ENCODE measurements around the gene HIPK2. TPM values are rescaled to one million over a fixed set of nuclear protein-coding genes. Genes with fewer than 3 reads are reported as not detected.

Gene HIPK2
- polyA plus RNA-seq, 3 donors: 1.6 to 12.1 (median 3.0) TPM

DNA sequence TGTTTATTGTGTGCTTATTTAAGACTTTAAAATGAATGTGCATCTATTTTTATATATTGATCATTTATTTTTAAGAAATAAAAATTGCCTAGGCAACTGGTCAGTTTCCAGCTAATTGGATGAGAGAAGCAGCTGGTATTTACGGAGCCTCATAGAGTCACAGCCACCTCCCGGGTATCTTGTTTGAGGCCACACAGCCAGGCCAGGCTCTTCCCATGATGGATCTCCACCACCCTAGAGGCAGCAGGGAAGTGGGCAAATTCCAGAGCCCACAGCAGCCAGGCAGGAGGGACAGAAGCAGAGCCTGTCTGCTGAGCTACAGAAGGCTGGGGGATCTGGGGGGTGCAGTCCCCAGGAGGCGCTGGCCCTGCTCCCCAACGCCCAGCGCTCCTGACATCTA lies 192.8 kb downstream of the HIPK2 start:
- H3K4me1 ChIP-seq (ENCODE audit: control insufficient read depth in 1 of 2, insufficient read depth in 2 of 2, low read length in 2 of 2): peaks cover 8% of the 10 kb centered on the region in 2 donors
- TF ChIP-seq, protein P1, sequence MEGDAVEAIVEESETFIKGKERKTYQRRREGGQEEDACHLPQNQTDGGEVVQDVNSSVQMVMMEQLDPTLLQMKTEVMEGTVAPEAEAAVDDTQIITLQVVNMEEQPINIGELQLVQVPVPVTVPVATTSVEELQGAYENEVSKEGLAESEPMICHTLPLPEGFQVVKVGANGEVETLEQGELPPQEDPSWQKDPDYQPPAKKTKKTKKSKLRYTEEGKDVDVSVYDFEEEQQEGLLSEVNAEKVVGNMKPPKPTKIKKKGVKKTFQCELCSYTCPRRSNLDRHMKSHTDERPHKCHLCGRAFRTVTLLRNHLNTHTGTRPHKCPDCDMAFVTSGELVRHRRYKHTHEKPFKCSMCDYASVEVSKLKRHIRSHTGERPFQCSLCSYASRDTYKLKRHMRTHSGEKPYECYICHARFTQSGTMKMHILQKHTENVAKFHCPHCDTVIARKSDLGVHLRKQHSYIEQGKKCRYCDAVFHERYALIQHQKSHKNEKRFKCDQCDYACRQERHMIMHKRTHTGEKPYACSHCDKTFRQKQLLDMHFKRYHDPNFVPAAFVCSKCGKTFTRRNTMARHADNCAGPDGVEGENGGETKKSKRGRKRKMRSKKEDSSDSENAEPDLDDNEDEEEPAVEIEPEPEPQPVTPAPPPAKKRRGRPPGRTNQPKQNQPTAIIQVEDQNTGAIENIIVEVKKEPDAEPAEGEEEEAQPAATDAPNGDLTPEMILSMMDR (IDR thresholded peaks at IDR 0.05): no peak
- H4K20me1 ChIP-seq (ENCODE audit: insufficient read depth, low read length): peaks cover 40% of the 10 kb centered on the region
- H3K27ac ChIP-seq (ENCODE audit: low read depth in 1 of 2, low read length in 2 of 2): no peak overlapping the region
- no peak for DNase-seq
- H3K4me2 ChIP-seq (replicated peaks; ENCODE audit: extremely low read depth, low read length, poor library complexity, severe bottlenecking): no peak overlapping the region
- H3K9me3 ChIP-seq (replicated peaks in 1 of 2; ENCODE audit: control insufficient read depth in 1 of 2, insufficient read depth in 1 of 2, low read length in 2 of 2): no peaks in the 10 kb centered on the region
- H3K9me3 Mint-ChIP-seq: no peaks in the 10 kb centered on the region
- H3K36me3 Mint-ChIP-seq: peaks cover 84 to 94% of the 10 kb centered on the region in 2 donors
- H3K27ac Mint-ChIP-seq: no peak overlapping the region
- H3K36me3 ChIP-seq (replicated peaks in 1 of 2; ENCODE audit: control insufficient read depth in 1 of 2, insufficient read depth in 2 of 2, low read length in 2 of 2): peaks cover 81 to 97% of the 10 kb centered on the region in 2 donors
- no peak overlapping the region for H3K4me3 ChIP-seq (replicated peaks in 1 of 3; ENCODE audit: low read depth in 2 of 3, low read length in 3 of 3)
- H2AFZ ChIP-seq (ENCODE audit: insufficient read depth, low read depth, low read length, poor library complexity, severe bottlenecking): no peak overlapping the region
- no peaks in the 10 kb centered on the region for H3K27me3 ChIP-seq (ENCODE audit: control insufficient read depth in 2 of 2, insufficient read depth in 2 of 2, low read length in 2 of 2)
- H3K4me1 Mint-ChIP-seq: peaks cover 12% of the 10 kb centered on the region
- no peaks in the 10 kb centered on the region for H3K79me2 ChIP-seq (ENCODE audit: insufficient read depth, low read length)
- no peak overlapping the region for H3K9ac ChIP-seq (ENCODE audit: insufficient read depth, low read length, poor library complexity, severe bottlenecking)
- WGBS (ENCODE audit: insufficient coverage): 80% methylated on average over 5 of the region's 5 CpGs
- H3K27me3 Mint-ChIP-seq (ENCODE audit: low read depth in 3 of 3): peaks cover 0 to 2% (median 2%) of the 10 kb centered on the region in 3 donors
- H3K4me3 Mint-ChIP-seq: no peak overlapping the region
- intact Hi-C loops (cut with micrococcal nuclease): no loop called here

DNA sequence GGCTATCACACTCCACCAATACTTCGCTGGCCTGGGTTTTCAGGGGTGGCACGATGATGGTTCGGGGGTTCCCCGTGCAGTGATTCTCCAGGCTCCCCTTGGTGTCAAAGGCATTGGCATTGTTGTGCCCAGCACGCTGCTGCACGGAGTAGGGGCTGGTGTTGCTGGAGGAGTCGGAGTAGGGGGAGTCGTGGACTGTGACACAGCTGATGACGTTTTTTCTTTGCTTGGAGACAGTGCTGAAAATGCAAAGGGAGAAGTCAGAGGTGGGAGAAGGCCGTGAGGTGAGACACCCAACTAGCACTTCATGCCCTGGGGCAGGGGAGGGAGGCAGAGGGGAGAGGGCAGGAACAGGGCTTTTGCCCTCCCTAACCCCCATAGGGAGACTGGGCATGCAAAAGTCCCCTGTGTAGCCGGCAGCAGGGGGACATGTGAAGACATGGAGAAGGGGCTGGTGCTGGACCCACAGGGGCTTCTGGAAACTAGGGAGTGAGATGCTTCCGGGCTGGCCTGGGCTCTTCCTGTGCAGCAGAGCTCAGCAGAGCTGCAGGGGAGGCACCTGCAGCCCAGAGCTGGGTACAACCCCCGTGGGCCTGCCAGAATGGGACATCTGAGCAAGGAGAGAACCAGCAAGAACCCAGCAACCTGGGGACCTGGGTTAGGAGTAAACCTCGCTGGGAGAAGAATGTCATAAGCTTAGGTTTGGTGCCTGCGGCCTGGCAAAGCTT lies 193.8 kb downstream of the HIPK2 start:
- 95% methylated on average over 12 of the region's 15 CpGs for WGBS (ENCODE audit: insufficient coverage)
- H3K36me3 Mint-ChIP-seq: peaks cover 84 to 95% of the 10 kb centered on the region in 2 donors
- H3K4me3 Mint-ChIP-seq: no peak overlapping the region

More for the DNA sequence above, 193.8 kb downstream of the HIPK2 start:
- H4K20me1 ChIP-seq (ENCODE audit: insufficient read depth, low read length): peaks cover 38% of the 10 kb centered on the region
- intact Hi-C loops (cut with micrococcal nuclease): no loop called here
- H3K36me3 ChIP-seq (replicated peaks in 1 of 2; ENCODE audit: control insufficient read depth in 1 of 2, insufficient read depth in 2 of 2, low read length in 2 of 2): peaks cover 86 to 97% of the 10 kb centered on the region in 2 donors
- H3K27ac Mint-ChIP-seq: no peak overlapping the region
- H3K9me3 Mint-ChIP-seq: no peaks in the 10 kb centered on the region
- no peaks in the 10 kb centered on the region for H3K9me3 ChIP-seq (replicated peaks in 1 of 2; ENCODE audit: control insufficient read depth in 1 of 2, insufficient read depth in 1 of 2, low read length in 2 of 2)
- H2AFZ ChIP-seq (ENCODE audit: insufficient read depth, low read depth, low read length, poor library complexity, severe bottlenecking): no peak overlapping the region
- no peak overlapping the region for H3K4me3 ChIP-seq (replicated peaks in 1 of 3; ENCODE audit: low read depth in 2 of 3, low read length in 3 of 3)
- H3K27me3 Mint-ChIP-seq (ENCODE audit: low read depth in 3 of 3): peaks cover 0 to 2% (median 2%) of the 10 kb centered on the region in 3 donors
- no peak for DNase-seq
- no peaks in the 10 kb centered on the region for H3K79me2 ChIP-seq (ENCODE audit: insufficient read depth, low read length)
- peaks cover 6% of the 10 kb centered on the region for H3K4me1 Mint-ChIP-seq
- peaks cover 5 to 6% of the 10 kb centered on the region in 2 donors for H3K4me1 ChIP-seq (ENCODE audit: control insufficient read depth in 1 of 2, insufficient read depth in 2 of 2, low read length in 2 of 2)
- no peaks in the 10 kb centered on the region for H3K27me3 ChIP-seq (ENCODE audit: control insufficient read depth in 2 of 2, insufficient read depth in 2 of 2, low read length in 2 of 2)
- no peak overlapping the region for H3K4me2 ChIP-seq (replicated peaks; ENCODE audit: extremely low read depth, low read length, poor library complexity, severe bottlenecking)
- H3K27ac ChIP-seq (ENCODE audit: low read depth in 1 of 2, low read length in 2 of 2): no peak overlapping the region
- TF ChIP-seq, protein P1 (IDR thresholded peaks at IDR 0.05): no peak
- H3K9ac ChIP-seq (ENCODE audit: insufficient read depth, low read length, poor library complexity, severe bottlenecking): no peak overlapping the region

Data from CD14-positive monocyte (primary cell).